Neural crest cell (in vitro differentiated cells): Measurements from ENCODE around the gene EYA4. TPM values are rescaled to one million over a fixed set of nuclear protein-coding genes. Genes with fewer than 3 reads are reported as not detected.

ENCODE experiments used
- DNase-seq: peaks from one replicate; pipeline ENCODE4 v3.0.0; 2021; ENCODE audit warnings: low read depth, mixed read lengths, low spot score
- H3K27ac Mint-ChIP-seq: one replicate; pipeline ENCODE4 v1.8.0; 2021; ENCODE audit warnings: mild to moderate bottlenecking, mixed read lengths; ENCODE audit not compliant: unreplicated experiment
- H3K27me3 Mint-ChIP-seq: 2 replicates; pipeline ENCODE4 v1.8.0; 2021; ENCODE audit warnings: low read depth, mild to moderate bottlenecking, mixed read lengths
- H3K36me3 Mint-ChIP-seq: 2 replicates; pipeline ENCODE4 v1.8.0; 2021; ENCODE audit warnings: low read depth, mild to moderate bottlenecking, mixed read lengths
- H3K4me1 Mint-ChIP-seq: 2 replicates; pipeline ENCODE4 v1.8.0; 2021; ENCODE audit warnings: mixed read lengths
- H3K4me3 Mint-ChIP-seq: one replicate; pipeline ENCODE4 v1.8.0; 2021; ENCODE audit warnings: mild to moderate bottlenecking, mixed read lengths
- H3K9me3 Mint-ChIP-seq: 2 replicates; pipeline ENCODE4 v1.8.0; 2021; ENCODE audit warnings: mixed read lengths
- CTCF ChIP-seq: fragments of 200-600 bp; sonication (generic); conservative IDR thresholded peaks from 2 replicates; pipeline ENCODE4 v1.5.0; 2021; ENCODE audit warnings: antibody characterized with exemption, mild to moderate bottlenecking
- total RNA-seq: library from RNA; stranded (reverse); gene quantifications from 2 replicates; pipeline ENCODE4 v1.2.1, GENCODE V29; 2021

Gene EYA4
- total RNA-seq, 1 donor from 2014 or later: 1.6 TPM

DNA sequence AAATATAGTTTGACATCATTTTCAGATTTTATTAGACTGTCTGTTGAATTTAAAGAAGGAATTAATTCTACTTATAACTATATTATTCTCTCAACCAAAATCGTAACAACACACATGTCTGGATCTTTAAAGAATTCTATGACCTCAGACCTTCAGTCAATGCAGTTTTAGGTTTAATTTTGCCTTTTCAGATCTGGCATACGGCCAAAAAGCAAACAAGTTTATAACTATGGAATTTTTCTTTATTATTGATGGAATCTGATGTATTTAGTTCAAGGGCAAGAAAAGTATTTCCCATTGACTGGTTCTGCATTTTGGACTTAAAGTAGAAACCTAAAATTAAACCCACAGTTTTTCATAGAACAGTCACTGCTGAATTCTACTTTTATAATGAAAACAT, 233.4 kb downstream of the EYA4 start:
- DNase-seq: no peak
- H3K27ac Mint-ChIP-seq: no peak overlapping the region
- H3K36me3 Mint-ChIP-seq: no peaks in the 10 kb centered on the region
- H3K9me3 Mint-ChIP-seq: no peaks in the 10 kb centered on the region
- TF ChIP-seq CTCF: no peak
- H3K4me3 Mint-ChIP-seq: no peak overlapping the region
- H3K27me3 Mint-ChIP-seq: no peaks in the 10 kb centered on the region
- H3K4me1 Mint-ChIP-seq: no peaks in the 10 kb centered on the region

DNA sequence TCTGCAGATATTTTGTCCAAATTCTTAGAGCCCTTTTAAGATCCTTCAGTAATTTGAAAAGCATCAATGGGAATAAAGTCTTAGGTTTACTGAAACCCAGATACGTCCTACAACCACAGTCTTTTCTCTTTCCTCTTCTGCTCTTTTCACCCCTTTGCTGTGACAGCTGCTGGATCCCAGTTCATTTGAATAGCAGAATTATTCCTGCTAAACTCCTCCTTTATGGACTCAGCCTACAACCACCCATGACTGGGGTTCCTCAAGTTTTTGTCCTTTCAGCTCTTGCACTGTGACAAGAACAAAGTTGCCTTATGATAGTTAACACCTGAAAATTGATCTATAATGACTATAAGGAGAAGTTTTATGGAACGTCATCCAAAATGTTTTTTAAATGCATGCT, 237.5 kb downstream of the EYA4 start:
- Mint-ChIP-seq H3K4me3 (no peak overlapping the region), H3K9me3 (no peaks in the 10 kb centered on the region), H3K27me3 (no peaks in the 10 kb centered on the region), H3K4me1 (no peaks in the 10 kb centered on the region), H3K36me3 (no peaks in the 10 kb centered on the region), H3K27ac (no peak overlapping the region)
- DNase-seq: no peak
- no peak for TF ChIP-seq CTCF

- peaks cover 8% of the 10 kb centered on the region for H3K9me3 Mint-ChIP-seq
- no peak overlapping the region for H3K4me3 Mint-ChIP-seq
- H3K27me3 Mint-ChIP-seq: no peaks in the 10 kb centered on the region
- no peak overlapping the region for H3K27ac Mint-ChIP-seq
- H3K36me3 Mint-ChIP-seq: peaks cover 6% of the 10 kb centered on the region
- H3K4me1 Mint-ChIP-seq: no peaks in the 10 kb centered on the region
- TF ChIP-seq CTCF: no peak
- no peak for DNase-seq
Measured at GRCh38 chr6:133487174-133487573, 246.0 kb downstream of the EYA4 start.

- TF ChIP-seq CTCF: no peak
- Mint-ChIP-seq H3K27me3 (no peaks in the 10 kb centered on the region), H3K36me3 (peaks cover 11% of the 10 kb centered on the region), H3K9me3 (peaks cover 19% of the 10 kb centered on the region), H3K4me1 (no peaks in the 10 kb centered on the region), H3K27ac (no peak overlapping the region), H3K4me3 (no peak overlapping the region)
- DNase-seq: no peak
Measured at GRCh38 chr6:133495205-133495903, 254.2 kb downstream of the EYA4 start.

GRCh38 chr6:133499662-133500061, 258.5 kb downstream of the EYA4 start:
- Mint-ChIP-seq H3K4me3 (no peak overlapping the region), H3K36me3 (no peaks in the 10 kb centered on the region), H3K4me1 (peaks cover 4% of the 10 kb centered on the region), H3K9me3 (no peaks in the 10 kb centered on the region), H3K27ac (no peak overlapping the region), H3K27me3 (no peaks in the 10 kb centered on the region)
- DNase-seq: no peak
- no peak for TF ChIP-seq CTCF
